ENCODE results near the gene PNMA6F. TPM values are rescaled to one million over a fixed set of nuclear protein-coding genes. Genes with fewer than 3 reads are reported as not detected.
"Not testable (repeated sequence)": the region's sequence is repeated elsewhere in the genome, so short reads cannot be mapped to it uniquely, and the experiment has no call there.

Gene PNMA6F
- total and polyA plus RNA-seq, 7 donors = not detected

- no peak for DNase-seq
- WGBS, 3 donors = 61 to 69% (median 67%) methylated on average over 2 of the region's 2 CpGs
- Histone ChIP-seq H3K27ac (no peak overlapping the region), H3K36me3 (ENCODE audit: insufficient read depth in 1 of 2, low read depth in 1 of 2) (no peaks in the 10 kb centered on the region), H3K4me3 (peak overlapping the region; percentile 71), H3K9me3 (no peaks in the 10 kb centered on the region), H3K4me1 (peaks cover 4% of the 10 kb centered on the region), H3K27me3 (ENCODE audit: insufficient read depth in 3 of 3, low read length in 2 of 3) (peaks cover 0 to 10% (median 0%) of the 10 kb centered on the region in 3 donors)
- TF ChIP-seq CTCF (IDR thresholded peaks at IDR 0.05) = no peak
- intact Hi-C loops (cut with DNase I) = no loop called here
- no peak for ATAC-seq
These were observed 11.7 kb upstream of the PNMA6F start for GRCh38 chrX:153333266-153333665.

DNA sequence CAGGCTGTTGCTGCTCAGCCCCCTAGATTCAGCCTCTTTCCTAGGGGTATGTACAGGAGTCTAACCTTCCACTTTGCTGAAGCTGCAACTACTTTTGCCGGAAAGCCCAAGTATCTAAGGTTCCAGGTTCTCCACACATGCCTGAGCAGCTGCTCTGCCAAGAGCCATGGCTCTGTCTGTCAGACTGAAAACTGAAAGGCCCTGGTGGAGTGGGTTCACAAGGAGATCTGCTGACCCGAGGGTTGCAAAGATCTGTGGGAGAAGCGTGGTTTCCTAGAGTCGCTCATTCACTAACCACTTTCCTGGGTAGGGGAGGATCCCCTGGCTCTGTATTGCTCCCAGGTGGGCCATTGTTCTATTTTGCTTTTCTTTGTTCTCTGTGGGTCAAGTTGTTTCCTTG lies 6.0 kb upstream of the PNMA6F start:
- DNase-seq = no peak
- no peaks in the 10 kb centered on the region for H3K36me3 ChIP-seq (ENCODE audit: insufficient read depth in 1 of 2, low read depth in 1 of 2)
- no peak overlapping the region for H3K4me3 ChIP-seq
- no peaks in the 10 kb centered on the region for H3K4me1 ChIP-seq
- no peak overlapping the region for H3K27ac ChIP-seq
- no peak for ATAC-seq
- H3K27me3 ChIP-seq (ENCODE audit: insufficient read depth in 3 of 3, low read length in 2 of 3) = peaks cover 0 to 18% (median 0%) of the 10 kb centered on the region in 3 donors
- WGBS, 3 donors = 79 to 94% (median 82%) methylated on average over 4 of the region's 4 CpGs
- intact Hi-C loops (cut with DNase I) = no loop called here
- TF ChIP-seq CTCF (IDR thresholded peaks at IDR 0.05) = no peak
- peaks cover 16% of the 10 kb centered on the region for H3K9me3 ChIP-seq

DNA sequence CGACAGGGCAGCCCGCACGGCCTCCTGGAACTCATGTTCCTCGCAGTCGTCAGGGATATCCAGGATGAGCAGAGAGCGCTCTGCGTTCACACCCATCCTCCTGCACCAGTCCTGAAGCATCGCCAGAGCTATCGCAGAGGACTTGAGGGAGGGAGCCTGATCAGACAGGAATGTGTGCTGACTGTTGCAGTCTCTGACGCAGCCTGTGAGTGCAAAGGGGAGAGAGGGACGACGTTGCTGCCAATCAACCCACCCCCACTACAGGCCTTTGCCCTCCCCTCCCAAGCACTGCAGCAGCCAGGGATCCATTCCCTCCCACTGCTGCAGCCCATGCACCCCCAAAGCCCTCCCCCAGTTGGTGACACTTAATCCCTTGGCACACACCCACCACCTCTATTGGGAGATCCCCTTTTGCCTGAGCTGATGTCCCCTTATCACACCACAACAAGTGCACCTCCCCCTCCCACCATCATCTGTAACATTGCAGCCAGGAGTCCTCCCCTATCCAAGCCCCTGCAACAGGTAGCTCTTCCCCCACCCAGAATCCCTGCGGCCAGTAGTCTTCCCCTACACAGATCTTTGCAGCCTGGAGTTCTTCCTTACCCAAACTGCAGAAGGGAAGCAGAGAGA lies 897 bp downstream of the PNMA6F start:
- 0 to 35% (median 10%) methylated on average over 3 to 8 of the region's 13 CpGs for WGBS, 3 donors
- TF ChIP-seq CTCF (IDR thresholded peaks at IDR 0.05) = no peak
- H3K4me1 ChIP-seq = no peaks in the 10 kb centered on the region
- H3K27ac ChIP-seq = no peak overlapping the region
- H3K9me3 ChIP-seq = peaks cover 11% of the 10 kb centered on the region
- H3K4me3 ChIP-seq = no peak overlapping the region
- ATAC-seq (no peak), DNase-seq (no peak)
- H3K27me3 ChIP-seq (ENCODE audit: insufficient read depth in 3 of 3, low read length in 2 of 3) = peaks cover 0 to 12% (median 2%) of the 10 kb centered on the region in 3 donors
- intact Hi-C loops (cut with DNase I) = no loop called here
- no peaks in the 10 kb centered on the region for H3K36me3 ChIP-seq (ENCODE audit: insufficient read depth in 1 of 2, low read depth in 1 of 2)

DNA sequence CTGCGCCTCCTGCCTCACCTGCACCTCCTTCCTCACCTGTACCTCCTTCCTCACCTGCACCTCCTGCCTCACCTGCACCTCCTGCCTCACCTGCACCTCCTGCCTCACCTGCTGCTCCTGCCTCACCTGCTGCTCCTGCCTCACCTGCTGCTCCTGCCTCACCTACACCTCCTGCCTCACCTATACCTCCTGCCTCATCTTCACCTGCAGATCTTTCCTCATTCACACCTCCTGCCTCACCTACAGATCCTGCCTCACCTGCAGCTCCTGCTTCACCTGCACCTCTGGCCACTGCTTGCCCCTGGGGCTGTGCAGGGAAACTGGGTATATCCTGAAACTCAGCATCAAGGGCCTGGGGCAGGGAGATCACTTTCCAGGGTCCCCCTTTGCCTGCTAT lies 1.5 kb downstream of the PNMA6F start:
- H3K4me1 ChIP-seq; H3K27ac ChIP-seq; DNase-seq; H3K36me3 ChIP-seq (ENCODE audit: insufficient read depth in 1 of 2, low read depth in 1 of 2); ATAC-seq; H3K4me3 ChIP-seq; H3K9me3 ChIP-seq; intact Hi-C loops (cut with DNase I): not testable (repeated sequence)
- H3K27me3 ChIP-seq (ENCODE audit: insufficient read depth in 3 of 3, low read length in 2 of 3) = peaks cover 0 to 12% (median 2%) of the 10 kb centered on the region in 3 donors
- 93 to 100% (median 100%) methylated on average over 1 of the region's 1 CpG for WGBS, 3 donors

DNA sequence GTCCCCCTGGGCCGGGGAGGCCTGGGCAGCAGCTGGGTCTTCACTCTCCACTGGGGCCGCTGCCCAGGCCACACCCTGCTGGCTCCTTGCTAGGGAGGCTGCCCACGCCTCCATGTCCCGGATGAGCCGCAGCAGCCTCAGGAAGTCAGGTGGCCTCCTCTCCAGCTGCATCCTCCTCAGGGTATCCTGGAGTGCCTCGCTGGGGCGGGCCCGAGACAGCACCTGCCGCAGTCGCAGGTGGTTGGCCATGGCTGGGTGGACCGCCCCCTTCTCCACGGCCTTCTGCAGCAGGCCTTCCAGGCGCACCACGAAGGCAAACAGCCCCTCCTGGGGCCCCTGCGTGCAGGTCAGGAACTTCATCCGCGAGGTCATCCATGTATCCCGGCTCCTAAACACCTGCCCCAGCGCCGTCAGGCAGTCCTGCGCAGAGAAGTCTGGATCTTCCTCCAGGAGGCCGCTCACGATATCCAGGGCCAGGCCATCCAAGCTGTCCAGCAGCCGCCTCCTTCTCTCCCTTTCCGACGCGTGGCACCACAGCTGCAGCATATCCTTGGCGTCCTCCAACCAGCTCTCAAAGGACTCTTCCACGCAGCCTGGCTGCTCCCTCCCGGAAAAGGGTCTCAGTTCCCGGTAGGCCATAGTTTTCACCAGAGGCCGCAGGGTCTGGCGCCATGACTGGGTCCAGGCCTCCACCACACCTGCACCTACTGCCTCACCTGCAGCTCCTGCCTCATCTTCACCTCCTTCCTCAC lies 2.1 kb downstream of the PNMA6F start:
- H3K9me3 ChIP-seq = peaks cover 6% of the 10 kb centered on the region
- no peaks in the 10 kb centered on the region for H3K36me3 ChIP-seq (ENCODE audit: insufficient read depth in 1 of 2, low read depth in 1 of 2)
- WGBS, 3 donors = 62 to 66% (median 64%) methylated on average over 17 to 33 of the region's 33 CpGs
- DNase-seq (no peak), ATAC-seq (no peak)
- intact Hi-C loops (cut with DNase I) = no loop called here
- H3K27ac ChIP-seq = no peak overlapping the region
- H3K27me3 ChIP-seq (ENCODE audit: insufficient read depth in 3 of 3, low read length in 2 of 3) = peaks cover 0 to 12% (median 2%) of the 10 kb centered on the region in 3 donors
- no peaks in the 10 kb centered on the region for H3K4me1 ChIP-seq
- H3K4me3 ChIP-seq = no peak overlapping the region
- TF ChIP-seq CTCF (IDR thresholded peaks at IDR 0.05) = no peak

All from psoas muscle (tissue), 8 donors.